Thymus (tissue), 11 donors: ENCODE results near the gene CASK. TPM values are rescaled to one million over a fixed set of nuclear protein-coding genes. Genes with fewer than 3 reads are reported as not detected.

Source experiments
- DNase-seq, 9 donors: peaks; one replicate each; pipeline ENCODE4 v3.0.0-alpha.2; 2013; ENCODE audit warnings: low spot score in 9 of 9, low read depth in 6 of 9, missing footprints in 1 of 9
- H3K27ac ChIP-seq, 2 donors: one replicate each; pipeline ENCODE4 v1.5.1; 2013; ENCODE audit warnings: control low read depth in 1 of 2, low read depth in 1 of 2, low read length in 1 of 2, mild to moderate bottlenecking in 1 of 2, moderate library complexity in 1 of 2
- H3K27me3 ChIP-seq, 2 donors: one replicate each; pipeline ENCODE4 v1.5.1; 2013; ENCODE audit warnings: low read length in 1 of 2; ENCODE audit not compliant: control insufficient read depth in 2 of 2, insufficient read depth in 1 of 2
- H3K36me3 ChIP-seq, 2 donors: one replicate each; pipeline ENCODE4 v1.5.1; 2013; ENCODE audit warnings: low read length in 1 of 2, mild to moderate bottlenecking in 1 of 2, moderate library complexity in 1 of 2; ENCODE audit not compliant: control insufficient read depth in 2 of 2, insufficient read depth in 2 of 2
- H3K4me1 ChIP-seq, 2 donors: one replicate each; pipeline ENCODE4 v1.5.1; 2013; ENCODE audit warnings: low read length in 2 of 2; ENCODE audit not compliant: control insufficient read depth in 2 of 2, insufficient read depth in 2 of 2
- H3K4me3 ChIP-seq, 2 donors: one replicate each; pipeline ENCODE4 v1.5.1; 2013; ENCODE audit warnings: low read length in 2 of 2, control low read depth in 1 of 2, mild to moderate bottlenecking in 1 of 2
- H3K9me3 ChIP-seq, 2 donors: one replicate each; pipeline ENCODE4 v1.5.1; 2013; ENCODE audit warnings: low read length in 1 of 2, mild to moderate bottlenecking in 1 of 2; ENCODE audit not compliant: control insufficient read depth in 2 of 2, insufficient read depth in 1 of 2
- WGBS: extraction: QIAGEN DNeasy Blood & Tissue Kit; methylation state at CpG from one replicate; pipeline ENCODE4 v1.1.7; 2013; 5-methylcytosine and 5-hydroxymethylcytosine counted together
- polyA plus RNA-seq: library from polyadenylated mRNA; stranded (reverse); fragments of 200-250 nt; gene quantifications from one replicate; pipeline ENCODE4 v1.2.3, GENCODE V29; 2013
- total RNA-seq: library from RNA; stranded (reverse); fragments of 120-200 nt; gene quantifications from one replicate; pipeline ENCODE4 v1.2.4, GENCODE V29; 2013
- donor health status: healthy.

CASK gene
- total and polyA plus RNA-seq, 2 donors = 15.7 to 21.0 TPM

DNA sequence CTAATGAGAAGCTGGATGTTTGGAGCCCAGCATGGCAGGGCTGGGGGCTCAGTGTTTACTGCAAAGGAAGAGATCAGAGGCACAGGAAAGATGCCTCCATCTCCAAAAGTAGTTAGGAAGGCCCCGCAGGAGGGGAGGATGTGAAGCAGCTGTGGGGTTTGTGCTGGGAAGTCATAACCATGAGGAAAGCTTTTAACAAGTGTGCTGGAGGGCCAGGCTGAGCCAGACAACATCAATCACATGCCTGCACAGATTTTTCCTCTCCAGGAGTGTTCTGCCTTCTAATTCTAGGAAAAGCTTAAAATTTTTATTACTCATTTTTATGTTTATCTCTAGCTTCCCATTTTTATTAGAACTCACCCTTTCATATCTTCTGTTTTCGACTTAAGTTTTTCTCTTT lies 134.0 kb downstream of the CASK start:
- Histone ChIP-seq H3K4me3 (no peak overlapping the region), H3K27me3 (no peaks in the 10 kb centered on the region), H3K36me3 (peaks cover 5 to 9% of the 10 kb centered on the region in 2 donors), H3K27ac (no peak overlapping the region), H3K4me1 (no peaks in the 10 kb centered on the region), H3K9me3 (no peaks in the 10 kb centered on the region)
- no peak for DNase-seq
- 78% methylated on average over 2 of the region's 2 CpGs for WGBS

DNA sequence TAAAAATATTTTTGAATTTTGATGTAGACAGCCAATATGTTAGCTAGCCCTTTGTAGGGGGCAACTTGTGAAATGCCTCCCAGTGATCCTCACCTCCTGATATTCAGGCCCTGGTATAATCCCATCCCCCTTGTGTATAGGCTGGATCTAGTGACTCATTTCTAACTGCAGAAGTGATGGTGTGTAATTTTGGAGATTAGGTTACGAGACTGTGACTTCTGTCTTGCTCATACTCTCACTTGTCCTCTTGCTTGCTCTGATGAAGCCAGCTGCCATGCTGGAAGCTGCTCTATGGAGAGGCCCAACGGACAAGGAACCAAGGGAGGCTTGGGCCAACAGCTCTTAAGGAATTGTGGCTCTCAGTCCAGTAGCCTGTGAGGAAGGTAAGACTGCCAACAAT lies 137.7 kb downstream of the CASK start:
- H3K4me3 ChIP-seq = no peak overlapping the region
- H3K4me1 ChIP-seq = no peaks in the 10 kb centered on the region
- peaks cover 5 to 9% of the 10 kb centered on the region in 2 donors for H3K36me3 ChIP-seq
- H3K9me3 ChIP-seq = no peaks in the 10 kb centered on the region
- no peaks in the 10 kb centered on the region for H3K27me3 ChIP-seq
- no peak overlapping the region for H3K27ac ChIP-seq
- WGBS = 99% methylated on average over 2 of the region's 2 CpGs
- no peak for DNase-seq

DNA sequence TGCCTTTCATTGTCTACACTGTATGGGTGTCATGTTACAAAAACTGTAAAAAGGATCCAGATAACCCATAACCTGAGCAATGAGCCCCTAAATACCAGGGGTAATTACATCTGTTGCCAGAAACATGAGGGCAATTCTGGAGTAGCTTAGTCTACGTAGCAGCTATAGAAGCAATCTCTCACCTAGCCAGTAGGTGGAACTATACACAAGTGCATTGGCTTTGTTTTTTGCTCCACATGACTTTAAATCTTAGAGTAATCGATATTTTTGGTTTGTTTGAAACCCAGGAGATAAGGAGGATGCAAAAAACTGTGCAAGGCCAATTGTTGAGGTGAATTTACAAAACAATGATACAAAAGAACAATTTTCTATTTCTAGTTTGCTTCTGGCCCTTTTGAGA lies 141.9 kb downstream of the CASK start:
- Histone ChIP-seq H3K27ac (no peak overlapping the region), H3K4me1 (no peaks in the 10 kb centered on the region), H3K9me3 (no peaks in the 10 kb centered on the region), H3K36me3 (peaks cover 5 to 7% of the 10 kb centered on the region in 2 donors), H3K4me3 (no peak overlapping the region), H3K27me3 (no peaks in the 10 kb centered on the region)
- peak in 6 of 9 donors; percentile 26 to 75 (median 40) for DNase-seq
- WGBS = 22% methylated on average over 2 of the region's 2 CpGs

DNA sequence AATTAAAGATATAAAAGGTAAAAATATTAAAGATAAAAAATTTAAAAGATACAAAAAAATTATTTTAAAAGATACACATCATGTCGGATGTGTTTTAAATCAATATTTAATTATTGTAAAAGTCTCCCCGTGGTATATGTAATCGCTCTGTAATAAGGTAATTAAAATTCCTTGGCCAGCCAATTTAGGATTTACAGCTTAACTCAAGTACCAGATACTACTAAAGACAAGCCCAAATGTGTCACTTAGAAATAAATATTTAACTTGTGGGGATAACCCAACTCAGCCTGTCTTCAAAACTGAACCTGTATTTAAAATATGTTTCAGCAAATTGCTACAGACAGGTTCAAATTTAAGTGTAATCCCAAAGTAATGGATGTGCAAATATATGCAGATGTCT lies 143.4 kb downstream of the CASK start:
- Histone ChIP-seq H3K27ac (no peak overlapping the region), H3K9me3 (no peaks in the 10 kb centered on the region), H3K4me1 (no peaks in the 10 kb centered on the region), H3K36me3 (no peaks in the 10 kb centered on the region), H3K27me3 (no peaks in the 10 kb centered on the region), H3K4me3 (no peak overlapping the region)
- no peak for DNase-seq
- WGBS = 98% methylated on average over 3 of the region's 3 CpGs

DNA sequence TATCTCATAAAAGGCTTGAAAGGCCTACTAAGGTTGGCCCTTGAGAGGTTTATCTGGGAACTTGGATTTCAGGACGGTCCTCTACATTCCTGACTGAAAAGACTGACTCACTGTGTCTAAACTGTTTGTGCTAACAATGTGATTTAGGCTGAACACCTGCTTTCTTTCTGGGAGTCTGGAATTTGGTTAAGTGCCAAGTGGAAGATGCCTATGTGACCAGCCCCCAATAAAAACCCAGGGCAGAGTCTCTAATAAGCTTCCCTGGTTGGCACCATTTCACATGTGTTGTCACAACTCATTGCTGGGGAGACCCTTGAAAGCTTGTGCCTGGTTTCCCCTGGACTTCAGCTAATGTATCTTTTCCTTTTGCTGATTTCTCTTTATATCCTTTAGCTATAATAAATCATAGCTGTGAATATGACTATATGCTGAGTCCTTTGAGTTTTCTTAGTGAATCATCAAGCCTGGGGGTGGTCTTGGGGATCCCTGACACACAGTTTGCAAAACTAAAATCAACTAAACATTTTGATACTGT lies 144.3 kb downstream of the CASK start:
- Histone ChIP-seq H3K4me1 (no peaks in the 10 kb centered on the region), H3K36me3 (no peaks in the 10 kb centered on the region), H3K27ac (no peak overlapping the region), H3K27me3 (no peaks in the 10 kb centered on the region), H3K9me3 (no peaks in the 10 kb centered on the region), H3K4me3 (no peak overlapping the region)
- no peak for DNase-seq
- WGBS = 91% methylated on average over 1 of the region's 1 CpG

DNA sequence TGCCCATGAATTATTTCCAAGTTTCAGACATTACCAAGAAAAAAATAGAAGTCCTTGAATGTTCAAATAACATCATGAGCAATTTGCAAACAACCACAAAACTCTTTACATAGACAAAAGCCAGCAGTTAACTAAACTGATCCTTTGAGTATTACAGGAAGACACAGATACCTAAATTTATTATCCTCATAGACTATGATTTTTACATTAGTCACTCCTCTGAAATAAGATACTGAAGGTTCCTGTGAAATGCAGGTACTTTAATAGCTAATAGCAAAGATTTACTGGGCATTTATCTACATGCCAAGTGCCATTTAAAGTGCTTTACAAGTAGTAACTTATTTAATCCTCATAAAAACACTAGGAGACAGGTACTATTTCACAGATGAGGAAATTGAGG lies 161.7 kb downstream of the CASK start:
- DNase-seq = no peak
- no peaks in the 10 kb centered on the region for H3K4me1 ChIP-seq
- H3K36me3 ChIP-seq = no peaks in the 10 kb centered on the region
- no peaks in the 10 kb centered on the region for H3K27me3 ChIP-seq
- H3K9me3 ChIP-seq = no peaks in the 10 kb centered on the region
- no peak overlapping the region for H3K27ac ChIP-seq
- H3K4me3 ChIP-seq = no peak overlapping the region

DNA sequence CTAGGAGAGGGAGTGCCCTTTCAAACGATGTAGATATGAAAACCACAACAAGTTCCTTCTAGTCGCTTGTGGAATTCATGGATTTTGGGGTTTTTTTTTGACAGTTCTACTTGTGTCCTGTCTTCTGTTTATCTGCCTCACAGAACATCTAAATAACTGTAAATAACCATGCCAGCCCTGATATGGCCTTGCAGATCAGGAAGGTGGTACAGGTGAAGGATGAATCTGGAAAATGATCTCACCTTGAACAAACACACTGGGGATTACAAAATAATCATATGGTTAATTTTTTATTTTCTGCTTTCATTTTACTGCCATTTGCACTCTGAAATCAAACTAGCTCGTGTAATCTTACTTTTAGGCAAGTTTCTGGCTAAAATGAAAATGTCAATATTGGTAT lies 162.2 kb downstream of the CASK start:
- WGBS = 53% methylated on average over 3 of the region's 3 CpGs
- Histone ChIP-seq H3K9me3 (no peaks in the 10 kb centered on the region), H3K27ac (no peak overlapping the region), H3K27me3 (no peaks in the 10 kb centered on the region), H3K4me1 (no peaks in the 10 kb centered on the region), H3K36me3 (no peaks in the 10 kb centered on the region), H3K4me3 (no peak overlapping the region)
- no peak for DNase-seq

DNA sequence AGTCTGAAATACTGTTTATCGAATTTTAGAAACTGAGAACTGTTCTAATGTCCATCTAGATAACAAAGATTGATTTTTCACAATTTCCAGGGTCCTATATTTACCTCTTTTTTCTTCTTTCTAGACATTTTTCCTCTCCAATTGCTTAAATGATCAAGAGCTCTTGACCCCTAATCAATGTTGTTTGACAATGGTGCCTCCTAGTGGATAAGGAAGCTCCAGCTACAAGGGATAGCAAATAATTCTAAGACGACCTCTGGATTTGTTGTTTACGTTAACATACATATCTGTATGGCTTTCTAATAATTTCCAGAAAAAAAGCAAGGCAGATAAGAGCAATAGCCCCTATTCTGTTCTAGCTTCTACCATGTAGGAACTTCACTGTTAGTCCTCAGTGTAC lies 163.5 kb downstream of the CASK start:
- no peaks in the 10 kb centered on the region for H3K27me3 ChIP-seq
- no peaks in the 10 kb centered on the region for H3K4me1 ChIP-seq
- H3K9me3 ChIP-seq = no peaks in the 10 kb centered on the region
- no peaks in the 10 kb centered on the region for H3K36me3 ChIP-seq
- no peak overlapping the region for H3K4me3 ChIP-seq
- H3K27ac ChIP-seq = no peak overlapping the region
- peak in 2 of 9 donors; percentile 19 to 39 for DNase-seq
- WGBS = 83% methylated on average over 3 of the region's 3 CpGs

DNA sequence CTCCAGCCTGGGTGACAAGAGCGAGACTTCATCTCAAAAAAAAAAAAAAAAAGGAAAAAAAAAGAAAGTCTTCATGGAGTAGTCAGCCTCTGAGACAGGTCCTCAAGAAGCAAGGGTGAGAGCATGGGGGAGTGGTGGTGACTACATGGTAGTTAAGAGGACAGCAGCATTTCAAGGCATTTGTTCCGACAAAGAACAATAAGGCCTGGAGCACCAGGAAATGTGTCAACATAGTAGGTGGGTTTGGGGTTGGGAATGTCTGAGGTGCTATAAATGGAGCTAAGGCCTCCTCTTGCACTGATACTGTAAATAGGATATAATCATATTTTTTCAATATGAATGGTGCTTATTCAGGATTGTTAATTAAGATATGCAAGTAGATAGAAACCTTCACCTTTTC lies 165.0 kb downstream of the CASK start:
- WGBS = 98% methylated on average over 2 of the region's 2 CpGs

DNA sequence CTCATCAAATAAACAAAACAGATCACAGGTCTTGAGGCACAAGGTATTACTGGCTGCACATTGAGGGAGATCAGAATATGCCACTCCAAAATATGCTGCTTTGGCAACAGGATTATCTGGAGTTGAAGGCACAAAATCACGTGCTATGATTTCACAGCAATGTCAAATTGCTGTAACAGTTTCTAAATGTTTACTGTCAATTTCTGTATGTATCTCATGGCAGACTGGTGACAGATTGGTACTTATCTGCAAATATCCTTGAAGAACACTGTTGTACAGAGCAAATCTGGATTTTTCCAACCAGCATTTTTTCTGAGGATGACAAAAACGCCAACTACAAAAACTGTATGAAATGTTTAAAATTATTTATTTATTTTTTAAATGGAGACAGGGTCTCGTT lies 172.6 kb downstream of the CASK start:
- DNase-seq = no peak
- 100% methylated on average over 3 of the region's 3 CpGs for WGBS

More for the DNA sequence above, 165.0 kb downstream of the CASK start:
- Histone ChIP-seq H3K9me3 (no peaks in the 10 kb centered on the region), H3K4me1 (no peaks in the 10 kb centered on the region), H3K4me3 (no peak overlapping the region), H3K27me3 (no peaks in the 10 kb centered on the region), H3K27ac (no peak overlapping the region), H3K36me3 (no peaks in the 10 kb centered on the region)
- DNase-seq = no peak

More for the DNA sequence above, 172.6 kb downstream of the CASK start:
- H3K36me3 ChIP-seq = no peaks in the 10 kb centered on the region
- no peak overlapping the region for H3K4me3 ChIP-seq
- H3K27ac ChIP-seq = no peak overlapping the region
- no peaks in the 10 kb centered on the region for H3K27me3 ChIP-seq
- no peaks in the 10 kb centered on the region for H3K4me1 ChIP-seq
- no peaks in the 10 kb centered on the region for H3K9me3 ChIP-seq
